Mucosa of rectum (tissue), 2 donors: Measurements from ENCODE around the gene DGKI.
"Not testable (repeated sequence)": the region's sequence is repeated elsewhere in the genome, so short reads cannot be mapped to it uniquely, and the experiment has no call there.

Experiments
- H3K27ac ChIP-seq, 2 donors: one replicate each; pipeline ENCODE4 v1.7.0; 2013; ENCODE audit warnings: inconsistent platforms in 2 of 2, low read depth in 2 of 2, low read length in 2 of 2
- H3K27me3 ChIP-seq, 2 donors: one replicate each; pipeline ENCODE4 v1.7.0; 2013; ENCODE audit warnings: low read length in 2 of 2; ENCODE audit not compliant: control insufficient read depth in 2 of 2, insufficient read depth in 2 of 2
- H3K36me3 ChIP-seq, 2 donors: one replicate each; pipeline ENCODE4 v1.7.0; 2013; ENCODE audit warnings: low read length in 2 of 2; ENCODE audit not compliant: control insufficient read depth in 2 of 2, insufficient read depth in 2 of 2
- H3K4me1 ChIP-seq, 2 donors: one replicate each; pipeline ENCODE4 v1.7.0; 2013; ENCODE audit warnings: low read length in 2 of 2, mild to moderate bottlenecking in 1 of 2; ENCODE audit not compliant: control insufficient read depth in 2 of 2, insufficient read depth in 2 of 2
- H3K4me3 ChIP-seq, 2 donors: one replicate each; pipeline ENCODE4 v1.7.0; 2013; ENCODE audit warnings: low read length in 2 of 2
- H3K9ac ChIP-seq, 2 donors: one replicate each; pipeline ENCODE4 v1.7.0; 2013; ENCODE audit warnings: low read length in 2 of 2, low read depth in 1 of 2, mild to moderate bottlenecking in 1 of 2
- H3K9me3 ChIP-seq, 2 donors: one replicate each; pipeline ENCODE4 v1.7.0; 2013; ENCODE audit warnings: low read length in 2 of 2; ENCODE audit not compliant: control insufficient read depth in 2 of 2
- donor health status: healthy.
- donor health status: Normal muscosa, but diverticular disease.

The DGKI gene

GRCh38 chr7:137838706-137839315 is 8.0 kb downstream of the DGKI start:
- peaks cover 3 to 4% of the 10 kb centered on the region in 2 donors for H3K27me3 ChIP-seq
- H3K27ac ChIP-seq, result no peak overlapping the region
- no peak overlapping the region for H3K4me3 ChIP-seq
- H3K9ac ChIP-seq, result no peak overlapping the region
- no peaks in the 10 kb centered on the region for H3K4me1 ChIP-seq
- H3K9me3 ChIP-seq, result no peaks in the 10 kb centered on the region
- no peaks in the 10 kb centered on the region for H3K36me3 ChIP-seq

DNA sequence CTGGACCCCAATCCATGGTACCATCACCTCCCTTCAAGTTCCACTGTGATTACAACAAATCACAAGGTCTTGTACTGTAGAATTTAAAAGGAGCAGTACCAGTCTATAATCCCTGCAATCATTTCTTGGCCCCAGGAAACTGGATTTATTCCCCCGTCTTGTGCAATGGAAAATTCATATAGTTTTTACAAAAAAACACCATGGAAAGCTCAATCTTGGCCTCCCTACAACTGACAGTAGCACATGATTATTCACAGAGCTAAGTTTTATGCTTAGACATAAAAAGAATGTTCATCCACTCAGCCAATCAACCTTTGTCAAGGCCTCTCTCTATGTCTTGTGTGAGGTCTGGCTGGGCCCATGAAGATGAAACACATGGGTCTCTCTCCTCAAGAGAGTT is 10.2 kb downstream of the DGKI start:
- Histone ChIP-seq H3K27ac (no peak overlapping the region), H3K36me3 (no peaks in the 10 kb centered on the region), H3K9me3 (peaks cover 2 to 3% of the 10 kb centered on the region in 2 donors), H3K4me1 (no peaks in the 10 kb centered on the region), H3K27me3 (peaks cover 0 to 2% of the 10 kb centered on the region in 2 donors), H3K9ac (no peak overlapping the region), H3K4me3 (no peak overlapping the region)

- Histone ChIP-seq H3K27ac (no peak overlapping the region), H3K9me3 (peaks cover 2 to 3% of the 10 kb centered on the region in 2 donors), H3K9ac (no peak overlapping the region), H3K36me3 (no peaks in the 10 kb centered on the region), H3K27me3 (peaks cover 0 to 2% of the 10 kb centered on the region in 2 donors), H3K4me3 (no peak overlapping the region), H3K4me1 (no peaks in the 10 kb centered on the region)
Measured at GRCh38 chr7:137836113-137836509, 10.7 kb downstream of the DGKI start.

- Histone ChIP-seq H3K4me3 (no peak overlapping the region), H3K4me1 (no peaks in the 10 kb centered on the region), H3K27ac (no peak overlapping the region), H3K36me3 (no peaks in the 10 kb centered on the region), H3K27me3 (peaks cover 0 to 2% of the 10 kb centered on the region in 2 donors), H3K9me3 (peaks cover 2 to 3% of the 10 kb centered on the region in 2 donors), H3K9ac (no peak overlapping the region)
Measured at GRCh38 chr7:137835486-137836112, 11.2 kb downstream of the DGKI start.

GRCh38 chr7:137834552-137834951 is 12.2 kb downstream of the DGKI start:
- H3K9me3 ChIP-seq, result peaks cover 2 to 3% of the 10 kb centered on the region in 2 donors
- no peaks in the 10 kb centered on the region for H3K36me3 ChIP-seq
- no peaks in the 10 kb centered on the region for H3K4me1 ChIP-seq
- no peak overlapping the region for H3K9ac ChIP-seq
- H3K27me3 ChIP-seq, result no peaks in the 10 kb centered on the region
- no peak overlapping the region for H3K4me3 ChIP-seq
- H3K27ac ChIP-seq, result no peak overlapping the region

DNA sequence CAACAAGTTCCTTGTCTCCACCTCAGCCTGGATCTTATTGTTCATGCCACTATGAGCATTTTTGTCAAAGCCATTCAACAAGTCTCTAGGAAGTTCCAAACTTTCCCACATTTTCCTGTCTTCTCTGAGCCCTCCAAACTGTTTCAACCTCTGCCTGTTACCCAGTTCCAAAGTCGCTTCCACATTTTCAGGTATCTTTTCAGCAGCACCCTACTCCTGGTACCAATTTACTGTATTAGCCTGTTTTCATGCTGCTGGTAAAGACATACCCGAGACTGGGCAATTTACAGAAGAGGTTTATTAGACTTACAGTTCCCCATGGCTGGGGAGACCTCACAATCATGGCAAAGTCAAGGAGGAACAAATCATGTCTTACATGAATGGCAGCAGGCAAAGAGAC is 13.8 kb downstream of the DGKI start:
- H3K27me3 ChIP-seq, H3K4me3 ChIP-seq, H3K9me3 ChIP-seq, H3K9ac ChIP-seq, H3K36me3 ChIP-seq, H3K4me1 ChIP-seq, H3K27ac ChIP-seq: not testable (repeated sequence)

DNA sequence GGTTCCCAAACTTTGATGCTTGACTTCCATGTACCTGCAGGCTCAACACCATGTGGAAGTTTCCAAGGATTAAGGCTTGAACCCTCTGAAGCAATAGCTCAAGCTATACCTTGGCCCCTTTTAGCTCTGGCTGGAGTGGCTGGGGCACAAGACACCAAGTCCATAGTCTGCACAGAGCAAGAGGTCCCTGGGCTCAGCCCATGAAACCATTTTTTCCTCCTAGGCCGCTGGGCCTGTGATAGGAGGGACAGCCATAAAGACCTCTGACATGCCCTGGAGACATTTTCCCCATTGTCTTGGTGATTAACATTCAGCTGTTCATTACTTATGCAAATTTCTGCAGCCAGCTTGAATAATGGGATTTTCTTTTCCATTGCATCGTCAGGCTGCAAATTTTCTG is 14.4 kb downstream of the DGKI start:
- peaks cover 2 to 3% of the 10 kb centered on the region in 2 donors for H3K9me3 ChIP-seq
- H3K4me1 ChIP-seq, result no peaks in the 10 kb centered on the region
- no peak overlapping the region for H3K9ac ChIP-seq
- H3K27me3 ChIP-seq, result no peaks in the 10 kb centered on the region
- no peak overlapping the region for H3K4me3 ChIP-seq
- no peaks in the 10 kb centered on the region for H3K36me3 ChIP-seq
- H3K27ac ChIP-seq, result no peak overlapping the region

- H3K27me3 ChIP-seq, H3K9me3 ChIP-seq, H3K4me3 ChIP-seq, H3K36me3 ChIP-seq, H3K4me1 ChIP-seq, H3K9ac ChIP-seq, H3K27ac ChIP-seq: not testable (repeated sequence)
Measured at GRCh38 chr7:137831555-137831954, 15.2 kb downstream of the DGKI start.

GRCh38 chr7:137829337-137829992 is 17.3 kb downstream of the DGKI start:
- Histone ChIP-seq H3K27ac (no peak overlapping the region), H3K27me3 (no peaks in the 10 kb centered on the region)

GRCh38 chr7:137828456-137828855 is 18.3 kb downstream of the DGKI start:
- no peak overlapping the region for H3K4me3 ChIP-seq
- peaks cover 2 to 3% of the 10 kb centered on the region in 2 donors for H3K9me3 ChIP-seq
- no peak overlapping the region for H3K9ac ChIP-seq
- H3K36me3 ChIP-seq, result no peaks in the 10 kb centered on the region
- no peak overlapping the region for H3K27ac ChIP-seq
- H3K4me1 ChIP-seq, result no peaks in the 10 kb centered on the region
- H3K27me3 ChIP-seq, result no peaks in the 10 kb centered on the region

More at GRCh38 chr7:137829337-137829992, 17.3 kb downstream of the DGKI start:
- H3K4me3 ChIP-seq, result no peak overlapping the region
- peaks cover 2 to 3% of the 10 kb centered on the region in 2 donors for H3K9me3 ChIP-seq
- H3K9ac ChIP-seq, result no peak overlapping the region
- H3K4me1 ChIP-seq, result no peaks in the 10 kb centered on the region
- H3K36me3 ChIP-seq, result no peaks in the 10 kb centered on the region
